Smooth muscle cell (in vitro differentiated cells): Measurements from ENCODE around the gene PTPN7. TPM values are rescaled to one million over a fixed set of nuclear protein-coding genes. Genes with fewer than 3 reads are reported as not detected.

Source experiments
- DNase-seq: peaks from one replicate; lab custom pipeline; 2025; ENCODE audit not compliant: unreplicated experiment; lab: John Stamatoyannopoulos, UW
- H2AFZ ChIP-seq: fragments of 200-600 bp; sonication (generic); 2 replicates; pipeline ENCODE4 v1.6.0; 2016; ENCODE audit warnings: antibody characterized with exemption, low read depth, mild to moderate bottlenecking
- H3F3A ChIP-seq: fragments of 200-600 bp; sonication (generic); 2 replicates; pipeline ENCODE4 v1.6.0; 2017; ENCODE audit warnings: antibody characterized with exemption, low read depth
- H3K27ac ChIP-seq: fragments of 200-600 bp; sonication (generic); 2 replicates; pipeline ENCODE4 v1.5.1; 2016; ENCODE audit warnings: low read depth, mild to moderate bottlenecking
- H3K27me3 ChIP-seq: fragments of 200-600 bp; sonication (generic); 2 replicates; pipeline ENCODE4 v1.6.1; 2016; ENCODE audit warnings: low read depth, mild to moderate bottlenecking
- H3K36me3 ChIP-seq: fragments of 200-600 bp; sonication (generic); 2 replicates; pipeline ENCODE4 v1.5.1; 2016; ENCODE audit warnings: low read depth
- H3K4me1 ChIP-seq: fragments of 200-600 bp; sonication (generic); 2 replicates; pipeline ENCODE4 v1.5.1; 2016; ENCODE audit warnings: low read depth
- H3K4me2 ChIP-seq: fragments of 200-600 bp; sonication (generic); 2 replicates; pipeline ENCODE4 v1.6.0; 2016; ENCODE audit warnings: mild to moderate bottlenecking
- H3K4me3 ChIP-seq: fragments of 200-600 bp; sonication (generic); 2 replicates; pipeline ENCODE4 v1.5.1; 2016; ENCODE audit warnings: mild to moderate bottlenecking
- H3K79me2 ChIP-seq: fragments of 200-600 bp; sonication (generic); 2 replicates; pipeline ENCODE4 v1.6.0; 2016; ENCODE audit warnings: low read depth, mild to moderate bottlenecking
- H3K9ac ChIP-seq: fragments of 200-600 bp; sonication (generic); 2 replicates; pipeline ENCODE4 v1.6.0; 2016; ENCODE audit warnings: low read depth
- H3K9me3 ChIP-seq: fragments of 200-600 bp; sonication (generic); replicated peaks from 2 replicates; pipeline ENCODE4 v1.5.1; 2016; ENCODE audit warnings: low read depth
- H4K20me1 ChIP-seq: fragments of 200-600 bp; sonication (generic); 2 replicates; pipeline ENCODE4 v1.6.0; 2016; ENCODE audit warnings: low read depth
- WGBS: methylation state at CpG from one replicate; pipeline ENCODE4 v1.1.7; 2016; ENCODE audit warnings: low lambda C conversion rate; 5-methylcytosine and 5-hydroxymethylcytosine counted together
- polyA plus RNA-seq: library from polyadenylated mRNA; unstranded; fragments of >200 nt; fragmentation: Nextera tagmentation; extraction: Ambion mirVana; gene quantifications from 2 replicates; pipeline ENCODE4 v1.2.1, GENCODE V29; 2016
- total RNA-seq: library from RNA; depleted of rRNA; stranded (reverse); fragments of >200 nt; gene quantifications from 2 replicates; pipeline ENCODE4 v1.2.3, GENCODE V29; 2014
- TF ChIP-seq, protein P1 (sequence below): fragments of 200-600 bp; sonication (generic); IDR thresholded peaks from 2 replicates; pipeline ENCODE4 v1.5.1; 2017; ENCODE audit warnings: borderline replicate concordance, mild to moderate bottlenecking, antibody characterized with exemption; ENCODE audit not compliant: insufficient read depth, poor library complexity, severe bottlenecking

Gene PTPN7
- total and polyA plus RNA-seq, 2 experiments from 2014 or later: not detected

DNA sequence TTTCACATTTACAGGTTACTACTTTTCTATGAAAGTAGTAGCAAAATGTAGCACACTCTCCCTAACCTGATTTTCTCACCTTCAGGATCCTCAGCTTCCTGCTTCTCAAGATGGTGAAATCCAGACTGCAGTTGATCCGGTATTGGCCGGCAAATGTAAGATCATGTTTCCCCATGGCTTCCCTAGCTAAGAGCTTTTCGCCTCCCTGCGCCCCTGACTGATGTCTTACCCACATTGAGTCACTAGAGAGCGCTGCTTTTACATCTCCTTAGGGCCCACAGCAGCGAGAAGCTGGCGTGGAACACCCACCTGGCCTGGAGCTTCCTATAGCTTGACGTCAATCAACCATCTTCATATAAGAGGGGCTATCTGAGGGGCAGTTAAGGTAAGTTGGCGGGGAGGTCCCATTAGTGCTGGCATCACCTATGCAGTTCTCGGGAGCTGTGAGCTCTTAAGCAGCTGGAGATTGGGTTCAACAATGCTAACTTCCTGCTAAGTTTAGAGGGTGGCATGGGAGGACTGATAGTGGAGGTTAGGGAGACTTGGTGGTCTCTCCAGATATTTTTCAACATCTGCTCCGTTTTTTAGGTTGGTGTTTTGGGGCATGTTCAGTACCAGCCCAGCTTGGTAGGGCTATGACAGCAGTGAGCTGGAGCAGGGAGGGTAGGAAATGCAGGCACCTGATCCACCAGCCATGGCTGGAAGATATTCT is 5.5 kb downstream of the PTPN7 start:
- no peak overlapping the region for H2AFZ ChIP-seq
- TF ChIP-seq, protein P1, sequence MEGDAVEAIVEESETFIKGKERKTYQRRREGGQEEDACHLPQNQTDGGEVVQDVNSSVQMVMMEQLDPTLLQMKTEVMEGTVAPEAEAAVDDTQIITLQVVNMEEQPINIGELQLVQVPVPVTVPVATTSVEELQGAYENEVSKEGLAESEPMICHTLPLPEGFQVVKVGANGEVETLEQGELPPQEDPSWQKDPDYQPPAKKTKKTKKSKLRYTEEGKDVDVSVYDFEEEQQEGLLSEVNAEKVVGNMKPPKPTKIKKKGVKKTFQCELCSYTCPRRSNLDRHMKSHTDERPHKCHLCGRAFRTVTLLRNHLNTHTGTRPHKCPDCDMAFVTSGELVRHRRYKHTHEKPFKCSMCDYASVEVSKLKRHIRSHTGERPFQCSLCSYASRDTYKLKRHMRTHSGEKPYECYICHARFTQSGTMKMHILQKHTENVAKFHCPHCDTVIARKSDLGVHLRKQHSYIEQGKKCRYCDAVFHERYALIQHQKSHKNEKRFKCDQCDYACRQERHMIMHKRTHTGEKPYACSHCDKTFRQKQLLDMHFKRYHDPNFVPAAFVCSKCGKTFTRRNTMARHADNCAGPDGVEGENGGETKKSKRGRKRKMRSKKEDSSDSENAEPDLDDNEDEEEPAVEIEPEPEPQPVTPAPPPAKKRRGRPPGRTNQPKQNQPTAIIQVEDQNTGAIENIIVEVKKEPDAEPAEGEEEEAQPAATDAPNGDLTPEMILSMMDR: peak; percentile 35
- WGBS: 26% methylated on average over 11 of the region's 11 CpGs
- H3K27ac ChIP-seq: no peak overlapping the region
- H3K4me1 ChIP-seq: no peaks in the 10 kb centered on the region
- DNase-seq: no peak
- no peak overlapping the region for H3K4me2 ChIP-seq
- H3F3A ChIP-seq: no peaks in the 10 kb centered on the region
- no peaks in the 10 kb centered on the region for H3K9me3 ChIP-seq
- no peaks in the 10 kb centered on the region for H3K27me3 ChIP-seq
- no peaks in the 10 kb centered on the region for H3K79me2 ChIP-seq
- H3K4me3 ChIP-seq: no peak overlapping the region
- no peaks in the 10 kb centered on the region for H4K20me1 ChIP-seq
- no peaks in the 10 kb centered on the region for H3K36me3 ChIP-seq
- H3K9ac ChIP-seq: no peak overlapping the region

DNA sequence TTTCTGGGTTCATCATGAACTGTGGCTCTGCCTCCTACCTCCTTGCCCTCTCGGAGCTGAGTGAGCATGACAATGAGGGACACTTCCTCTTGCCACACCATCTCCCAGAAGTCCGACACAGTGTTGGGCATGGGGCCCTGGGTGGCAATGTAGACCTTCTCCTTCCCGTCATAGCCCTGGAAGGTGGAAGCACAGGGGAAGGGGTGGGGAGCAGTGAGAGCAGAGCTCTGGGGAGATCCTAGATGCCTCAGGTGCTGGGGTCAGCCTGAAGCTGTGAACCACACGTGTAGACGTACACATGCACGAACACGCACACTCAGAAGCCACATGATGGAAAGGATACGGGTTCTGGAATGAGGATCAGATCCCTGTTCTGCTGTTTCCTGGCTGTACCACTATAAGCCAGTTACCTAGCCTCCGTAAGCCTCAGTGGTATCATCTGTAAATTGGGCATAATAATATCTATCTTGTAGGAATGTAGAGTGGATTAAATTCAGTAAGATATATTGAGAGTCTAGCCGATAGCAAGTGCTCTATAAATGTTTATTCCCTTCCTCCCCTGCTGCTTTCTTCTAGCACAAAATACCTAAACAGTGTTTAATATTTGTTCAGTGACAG is 6.1 kb downstream of the PTPN7 start:
- no peaks in the 10 kb centered on the region for H3F3A ChIP-seq
- no peak overlapping the region for H3K4me3 ChIP-seq
- no peak overlapping the region for H3K9ac ChIP-seq
- H2AFZ ChIP-seq: no peak overlapping the region
- H3K4me1 ChIP-seq: peaks cover 2% of the 10 kb centered on the region
- H3K36me3 ChIP-seq: no peaks in the 10 kb centered on the region
- no peak overlapping the region for H3K27ac ChIP-seq
- no peaks in the 10 kb centered on the region for H4K20me1 ChIP-seq
- TF ChIP-seq, protein P1: no peak
- H3K4me2 ChIP-seq: no peak overlapping the region
- H3K79me2 ChIP-seq: no peaks in the 10 kb centered on the region
- H3K9me3 ChIP-seq: no peaks in the 10 kb centered on the region
- whole genome bisulfite sequencing: 88% methylated on average over 10 of the region's 10 CpGs
- no peaks in the 10 kb centered on the region for H3K27me3 ChIP-seq
- DNase-seq: no peak

DNA sequence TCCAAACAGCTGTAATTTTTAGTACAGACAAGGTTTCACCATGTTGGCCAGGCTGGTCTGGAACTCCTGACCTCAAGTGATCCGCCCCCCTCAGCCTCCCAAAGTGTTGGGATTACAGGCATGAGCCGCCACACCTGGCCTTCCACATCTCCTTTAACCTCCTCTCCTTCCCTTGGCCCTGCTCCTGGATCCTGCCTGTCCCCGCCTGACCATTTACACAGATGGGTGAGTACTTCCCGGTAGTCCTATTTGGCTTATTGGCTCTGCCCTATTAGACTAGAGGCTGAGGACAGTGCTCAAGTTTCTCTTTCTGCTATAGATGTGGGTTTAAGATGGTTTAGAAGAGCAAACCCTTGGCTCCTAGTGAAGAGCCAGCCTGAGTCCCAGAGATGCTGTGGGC is 7.1 kb downstream of the PTPN7 start:
- 93% methylated on average over 4 of the region's 4 CpGs for WGBS
- H3K36me3 ChIP-seq: no peaks in the 10 kb centered on the region

More for the DNA sequence above, 7.1 kb downstream of the PTPN7 start:
- no peak overlapping the region for H3K4me2 ChIP-seq
- no peaks in the 10 kb centered on the region for H3K79me2 ChIP-seq
- no peak overlapping the region for H3K27ac ChIP-seq
- no peaks in the 10 kb centered on the region for H3K27me3 ChIP-seq
- TF ChIP-seq, protein P1: no peak
- no peaks in the 10 kb centered on the region for H3F3A ChIP-seq
- no peak overlapping the region for H3K9ac ChIP-seq
- no peak for DNase-seq
- H4K20me1 ChIP-seq: no peaks in the 10 kb centered on the region
- H2AFZ ChIP-seq: no peak overlapping the region
- H3K9me3 ChIP-seq: no peaks in the 10 kb centered on the region
- H3K4me3 ChIP-seq: no peak overlapping the region
- peaks cover 4% of the 10 kb centered on the region for H3K4me1 ChIP-seq
